NCI-H345 treated with DMSO at 0.1 percent for 48 hours (cell line): Measurements from ENCODE around the gene BEGAIN.
A peak's percentile ranks its signal among the peaks of the same experiment; 100 is the strongest.
"Not testable (repeated sequence)": the region's sequence is repeated elsewhere in the genome, so short reads cannot be mapped to it uniquely, and the experiment has no call there.

ENCODE experiments used
- DNase-seq: peaks from one replicate; lab custom pipeline; 2025; ENCODE audit not compliant: unreplicated experiment; lab: John Stamatoyannopoulos, UW

Gene BEGAIN

GRCh38 chr14:100526632-100527031 lies 60.6 kb downstream of the BEGAIN start:
- DNase-seq: no peak

- DNase-seq: no peak
Measured at GRCh38 chr14:100526057-100526456, 61.2 kb downstream of the BEGAIN start.

- no peak for DNase-seq
Measured at GRCh38 chr14:100525615-100526014, 61.6 kb downstream of the BEGAIN start.

- DNase-seq: no peak
Measured at GRCh38 chr14:100524933-100525243, 62.3 kb downstream of the BEGAIN start.

GRCh38 chr14:100524233-100524932 lies 62.8 kb downstream of the BEGAIN start:
- DNase-seq: no peak

- DNase-seq: no peak
Measured at GRCh38 chr14:100523843-100524169, 63.4 kb downstream of the BEGAIN start.

GRCh38 chr14:100523131-100523842 lies 63.9 kb downstream of the BEGAIN start:
- no peak for DNase-seq

- DNase-seq: peak; percentile 40
Measured at GRCh38 chr14:100522616-100523099, 64.6 kb downstream of the BEGAIN start.

- DNase-seq: not testable (repeated sequence)
Measured at GRCh38 chr14:100506053-100506452, 81.2 kb downstream of the BEGAIN start.

- no peak for DNase-seq
Measured at GRCh38 chr14:100504372-100505078, 82.7 kb downstream of the BEGAIN start.

GRCh38 chr14:100503251-100503650 lies 84.0 kb downstream of the BEGAIN start:
- DNase-seq: peak; percentile 90

GRCh38 chr14:100502622-100503220 lies 84.5 kb downstream of the BEGAIN start:
- no peak for DNase-seq

GRCh38 chr14:100500128-100500527 lies 87.1 kb downstream of the BEGAIN start:
- DNase-seq: no peak

- DNase-seq: peak; percentile 44
Measured at GRCh38 chr14:100498068-100498467, 89.1 kb downstream of the BEGAIN start.

- DNase-seq: no peak
Measured at GRCh38 chr14:100495917-100496316, 91.3 kb downstream of the BEGAIN start.

GRCh38 chr14:100494645-100495044 lies 92.6 kb downstream of the BEGAIN start:
- DNase-seq: no peak

- DNase-seq: no peak
Measured at GRCh38 chr14:100490252-100490651, 97.0 kb downstream of the BEGAIN start.

GRCh38 chr14:100488057-100488456 lies 99.2 kb downstream of the BEGAIN start:
- no peak for DNase-seq

GRCh38 chr14:100487304-100487703 lies 99.9 kb downstream of the BEGAIN start:
- no peak for DNase-seq
